GM21528 (cell line): ENCODE measurements around the gene TMEM120A.

ENCODE experiments used
- ATAC-seq: cut with Tn5 transposase; IDR thresholded peaks from one replicate; pipeline ENCODE4 v1.9.1; 2021; ENCODE audit warnings: mild to moderate bottlenecking, moderate library complexity; ENCODE audit not compliant: unreplicated experiment, low FRiP score

Gene TMEM120A

GRCh38 chr7:75996476-75996875 lies 2.1 kb upstream of the TMEM120A start:
- ATAC-seq, result no peak

- no peak for ATAC-seq
Observed at GRCh38 chr7:75995996-75996395, 1.6 kb upstream of the TMEM120A start.

- ATAC-seq, result no peak
Observed at GRCh38 chr7:75995052-75995471, 667 bp upstream of the TMEM120A start.

DNA sequence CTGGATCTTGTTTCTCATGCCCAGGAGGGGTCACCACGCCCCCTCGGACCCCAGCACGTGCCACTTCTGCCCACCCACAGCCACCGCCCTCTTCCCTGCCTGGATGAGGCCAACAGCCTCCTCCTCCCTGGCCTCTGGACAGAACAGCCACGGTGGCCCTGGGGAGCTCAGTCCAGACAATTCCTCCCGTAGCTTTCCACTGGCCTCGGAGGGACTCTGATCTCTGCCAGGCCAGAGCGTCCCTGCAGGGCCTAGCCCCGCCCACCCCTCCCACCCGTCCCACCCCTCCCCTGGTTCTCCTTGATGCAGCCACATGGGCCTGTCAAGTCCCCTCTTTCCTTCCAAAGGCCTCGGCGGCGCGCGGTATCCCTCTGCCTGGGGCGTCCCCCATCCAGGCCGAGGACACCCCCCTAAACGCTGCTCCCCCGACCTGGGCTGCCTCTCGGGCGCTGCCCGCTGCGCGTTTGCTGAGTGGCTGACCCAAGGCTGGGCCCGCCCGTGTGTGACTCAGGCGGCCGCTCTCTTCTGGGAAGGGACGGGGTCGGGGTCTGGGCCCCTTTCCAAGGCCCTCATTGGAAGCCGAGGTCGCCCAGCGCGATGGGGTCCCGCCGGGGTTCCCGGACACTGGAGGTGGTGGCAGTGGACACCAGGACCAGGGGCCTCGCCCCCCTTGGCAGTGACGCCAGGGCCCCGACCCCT lies 557 bp downstream of the TMEM120A start:
- ATAC-seq, result peak; percentile 12

DNA sequence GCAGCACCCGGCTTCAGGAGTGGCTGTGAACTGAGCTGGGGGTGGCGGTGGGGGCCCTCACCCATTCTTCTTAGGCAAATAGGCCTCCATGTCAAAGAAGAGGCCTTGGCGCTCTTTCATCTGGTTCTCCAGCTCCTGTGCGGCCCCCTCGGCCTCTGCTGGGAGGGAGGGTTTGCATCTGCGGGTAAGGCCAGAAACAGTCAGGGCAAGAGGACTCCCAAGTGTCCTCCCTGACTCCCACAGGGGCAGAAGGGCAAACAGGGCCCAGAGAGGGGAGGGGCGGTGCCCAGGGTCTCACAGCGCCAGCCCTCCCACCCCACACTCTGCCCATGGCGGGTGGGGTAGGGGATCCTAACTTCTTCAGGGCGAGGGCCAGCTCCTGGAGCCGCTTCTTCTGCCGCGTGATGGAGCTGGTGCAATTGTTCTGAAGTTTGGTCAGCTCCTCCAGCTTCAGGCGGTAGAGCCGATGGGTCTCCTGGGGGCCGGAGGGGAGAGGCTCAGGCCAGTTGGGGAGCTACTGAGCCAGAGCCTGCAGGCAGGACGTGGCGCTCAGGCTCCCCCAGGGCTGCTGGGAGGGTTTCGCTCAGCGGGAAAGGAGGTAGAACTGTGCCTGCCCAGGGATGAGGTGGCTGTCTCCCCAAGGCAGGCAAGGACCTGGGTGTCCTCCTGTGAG lies 2.2 kb downstream of the TMEM120A start:
- ATAC-seq, result no peak

GRCh38 chr7:75991531-75992082 lies 2.8 kb downstream of the TMEM120A start:
- no peak for ATAC-seq

- no peak for ATAC-seq
Observed at GRCh38 chr7:75989500-75990388, 4.7 kb downstream of the TMEM120A start.

DNA sequence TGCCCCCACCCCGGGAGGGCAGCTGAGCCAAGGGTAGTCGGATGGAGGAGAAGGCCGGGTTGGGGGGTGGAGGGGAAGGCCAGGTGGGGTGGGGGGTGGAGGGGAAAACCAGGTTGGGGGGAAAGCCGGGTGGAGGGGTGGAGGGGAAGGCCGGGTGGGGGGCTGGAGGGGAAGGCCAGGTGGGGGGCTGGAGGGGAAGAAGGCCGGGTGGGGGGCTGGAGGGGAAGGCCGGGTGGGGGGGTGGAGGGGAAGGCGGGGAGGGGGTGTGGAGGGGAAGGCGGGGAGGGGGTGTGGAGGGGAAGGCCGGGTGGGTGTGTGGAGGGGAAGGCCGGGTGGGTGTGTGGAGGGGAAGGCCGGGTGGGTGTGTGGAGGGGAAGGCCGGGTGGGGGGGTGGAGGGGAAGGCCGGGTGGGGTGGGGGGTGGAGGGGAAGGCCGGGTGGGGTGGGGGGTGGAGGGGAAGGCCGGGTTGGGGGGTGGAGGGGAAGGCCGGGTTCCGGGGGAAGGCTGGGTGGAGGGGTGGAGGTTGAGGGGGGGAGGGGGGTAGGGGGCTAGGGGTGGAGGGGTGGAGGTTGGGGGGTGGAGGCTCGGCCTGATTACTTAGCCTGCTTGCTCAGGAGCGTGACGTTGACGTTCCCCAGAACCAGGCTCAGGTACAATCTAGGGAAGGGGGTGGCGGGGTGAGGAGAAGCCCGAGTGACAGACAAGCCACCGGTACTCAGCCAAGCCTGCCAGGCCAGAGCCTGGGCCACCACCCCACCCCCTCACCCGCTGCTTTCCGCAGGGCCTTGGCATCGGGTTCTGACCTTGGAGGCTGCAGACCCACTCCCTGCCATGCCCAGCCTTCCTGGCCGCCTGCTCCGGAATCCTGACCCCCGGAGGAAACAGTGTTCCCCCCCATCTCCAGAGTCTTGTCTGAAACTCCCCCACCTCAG lies 5.6 kb downstream of the TMEM120A start:
- ATAC-seq, result no peak

GRCh38 chr7:75987805-75988567 lies 6.4 kb downstream of the TMEM120A start:
- ATAC-seq, result no peak

GRCh38 chr7:75987026-75987804 lies 7.2 kb downstream of the TMEM120A start:
- no peak for ATAC-seq

DNA sequence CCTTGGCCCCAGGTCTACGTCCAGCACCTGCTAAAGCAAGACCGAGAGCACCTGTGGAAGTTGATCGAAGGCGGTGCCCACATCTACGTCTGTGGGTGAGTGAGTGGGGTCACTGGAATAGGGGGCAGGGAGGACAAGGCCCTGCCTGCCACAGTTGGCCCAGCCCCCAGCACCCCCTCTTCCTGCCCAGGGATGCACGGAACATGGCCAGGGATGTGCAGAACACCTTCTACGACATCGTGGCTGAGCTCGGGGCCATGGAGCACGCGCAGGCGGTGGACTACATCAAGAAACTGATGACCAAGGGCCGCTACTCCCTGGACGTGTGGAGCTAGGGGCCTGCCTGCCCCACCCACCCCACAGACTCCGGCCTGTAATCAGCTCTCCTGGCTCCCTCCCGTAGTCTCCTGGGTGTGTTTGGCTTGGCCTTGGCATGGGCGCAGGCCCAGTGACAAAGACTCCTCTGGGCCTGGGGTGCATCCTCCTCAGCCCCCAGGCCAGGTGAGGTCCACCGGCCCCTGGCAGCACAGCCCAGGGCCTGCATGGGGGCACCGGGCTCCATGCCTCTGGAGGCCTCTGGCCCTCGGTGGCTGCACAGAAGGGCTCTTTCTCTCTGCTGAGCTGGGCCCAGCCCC lies 8.1 kb downstream of the TMEM120A start:
- ATAC-seq, result no peak

GRCh38 chr7:75985518-75986146 lies 8.8 kb downstream of the TMEM120A start:
- no peak for ATAC-seq

GRCh38 chr7:75985009-75985517 lies 9.3 kb downstream of the TMEM120A start:
- no peak for ATAC-seq

DNA sequence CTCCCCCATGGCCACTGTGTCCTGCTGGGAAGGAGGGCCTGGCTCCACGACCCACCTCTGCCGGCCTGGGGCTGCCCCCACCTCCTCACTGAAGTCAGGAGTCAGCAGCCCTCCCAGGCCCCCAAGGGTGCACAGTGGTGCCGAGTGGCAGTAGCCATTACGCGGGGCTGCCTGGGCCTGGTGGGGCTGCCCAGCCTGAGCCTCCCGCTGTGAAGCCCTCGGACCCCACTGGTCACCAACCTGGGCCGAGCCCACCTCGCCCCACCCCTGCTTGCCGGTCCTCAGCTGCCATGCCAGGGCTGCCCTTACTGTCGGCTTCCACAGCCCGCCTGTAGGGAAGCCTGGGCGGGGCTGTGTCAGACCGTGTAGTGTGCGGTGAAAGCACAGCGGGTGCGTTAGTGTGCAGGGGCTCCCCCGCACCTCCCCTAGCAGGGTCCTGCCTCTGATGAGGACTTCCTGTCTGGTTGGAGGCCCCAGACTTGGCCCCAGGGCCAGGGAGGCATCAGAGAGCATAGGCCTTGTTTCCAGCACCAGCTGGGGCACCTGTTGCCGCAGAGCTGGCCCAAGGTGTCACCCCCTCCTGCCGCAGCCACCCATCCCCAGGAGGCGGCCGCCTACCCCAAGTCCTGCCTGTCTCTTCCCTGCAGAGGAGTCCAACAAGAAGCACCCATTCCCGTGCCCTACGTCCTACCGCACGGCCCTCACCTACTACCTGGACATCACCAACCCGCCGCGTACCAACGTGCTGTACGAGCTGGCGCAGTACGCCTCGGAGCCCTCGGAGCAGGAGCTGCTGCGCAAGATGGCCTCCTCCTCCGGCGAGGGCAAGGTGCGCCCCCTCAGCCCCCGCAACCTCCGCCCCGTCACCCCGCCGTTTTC lies 10.0 kb downstream of the TMEM120A start:
- no peak for ATAC-seq

- no peak for ATAC-seq
Observed at GRCh38 chr7:75983471-75984129, 10.8 kb downstream of the TMEM120A start.
